Measurements from ENCODE around the gene KRTAP27-1. TPM values are rescaled to one million over a fixed set of nuclear protein-coding genes. Genes with fewer than 3 reads are reported as not detected.

KRTAP27-1 gene
- total RNA-seq = not detected
- long read RNA-seq = 0 reads

GRCh38 chr21:30337276-30337744 is at the start of gene KRTAP27-1:
Gene KRTAP27-1, minus strand, starts transcription at chr21:30337694. Its CDS starts 26 bp downstream, at chr21:30337668.
- no peak within 1 kb of the TSS for H3K4me3 ChIP-seq
- H3K4me1 ChIP-seq = no peaks in the 10 kb centered on the region
- H3K27ac ChIP-seq = no peak within 1 kb of the TSS
- TF ChIP-seq CTCF (IDR thresholded peaks at IDR 0.05) = no peak
- intact Hi-C loops (cut with DNase I) = no loop called here
- H3K27me3 ChIP-seq (ENCODE audit: low read depth) = no peaks in the 10 kb centered on the region
- DNase-seq = no peak
- no peaks in the 10 kb centered on the region for H3K36me3 ChIP-seq
- H3K9me3 ChIP-seq = no peaks in the 10 kb centered on the region
- no peak for ATAC-seq

- Histone ChIP-seq H3K4me1 (no peaks in the 10 kb centered on the region), H3K9me3 (no peaks in the 10 kb centered on the region), H3K4me3 (no peak overlapping the region), H3K27ac (no peak overlapping the region), H3K36me3 (no peaks in the 10 kb centered on the region), H3K27me3 (ENCODE audit: low read depth) (no peaks in the 10 kb centered on the region)
- intact Hi-C loops (cut with DNase I) = no loop called here
- TF ChIP-seq CTCF (IDR thresholded peaks at IDR 0.05) = no peak
- no peak for ATAC-seq
- DNase-seq = no peak
Measured at GRCh38 chr21:30382201-30382600, 44.7 kb upstream of the KRTAP27-1 start.

GRCh38 chr21:30372139-30372770 is 34.8 kb upstream of the KRTAP27-1 start, which contains the start of gene KRTAP13-2:
Gene KRTAP13-2, minus strand, starts transcription at chr21:30372271. Its CDS starts 58 bp downstream, at chr21:30372213.
- TF ChIP-seq CTCF (IDR thresholded peaks at IDR 0.05) = no peak
- intact Hi-C loops (cut with DNase I) = no loop called here
- DNase-seq = no peak

DNA sequence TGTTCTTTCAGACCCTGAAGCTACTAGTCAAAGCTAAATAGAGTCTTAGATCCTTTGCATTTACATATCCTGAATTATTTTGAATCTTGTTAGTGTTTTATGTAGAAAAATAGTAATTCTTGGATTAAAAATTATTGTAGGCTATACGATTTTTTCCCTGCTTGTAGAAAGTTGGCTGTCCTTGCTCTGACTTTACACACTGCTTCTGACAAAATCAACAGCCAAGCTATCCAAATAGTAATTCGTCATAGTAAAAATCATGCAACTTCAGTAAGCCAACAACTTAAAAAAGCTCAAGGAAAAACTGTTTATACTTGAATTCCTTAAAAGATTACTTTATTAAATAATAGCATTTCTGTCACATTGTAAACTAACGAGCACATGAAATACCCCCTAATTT is 18.4 kb upstream of the KRTAP27-1 start:
- ATAC-seq (no peak), DNase-seq (no peak)
- no peak overlapping the region for H3K27ac ChIP-seq
- H3K4me3 ChIP-seq = no peak overlapping the region
- H3K9me3 ChIP-seq = no peaks in the 10 kb centered on the region
- no peaks in the 10 kb centered on the region for H3K27me3 ChIP-seq (ENCODE audit: low read depth)
- H3K36me3 ChIP-seq = no peaks in the 10 kb centered on the region
- TF ChIP-seq CTCF (IDR thresholded peaks at IDR 0.05) = no peak
- intact Hi-C loops (cut with DNase I) = no loop called here
- H3K4me1 ChIP-seq = no peaks in the 10 kb centered on the region

More at GRCh38 chr21:30372139-30372770, 34.8 kb upstream of the KRTAP27-1 start, which contains the start of gene KRTAP13-2:
- no peak for ATAC-seq
- Histone ChIP-seq H3K36me3 (no peaks in the 10 kb centered on the region), H3K9me3 (no peaks in the 10 kb centered on the region), H3K27ac (no peak within 1 kb of the TSS), H3K4me3 (no peak within 1 kb of the TSS), H3K27me3 (ENCODE audit: low read depth) (no peaks in the 10 kb centered on the region), H3K4me1 (no peaks in the 10 kb centered on the region)

DNA sequence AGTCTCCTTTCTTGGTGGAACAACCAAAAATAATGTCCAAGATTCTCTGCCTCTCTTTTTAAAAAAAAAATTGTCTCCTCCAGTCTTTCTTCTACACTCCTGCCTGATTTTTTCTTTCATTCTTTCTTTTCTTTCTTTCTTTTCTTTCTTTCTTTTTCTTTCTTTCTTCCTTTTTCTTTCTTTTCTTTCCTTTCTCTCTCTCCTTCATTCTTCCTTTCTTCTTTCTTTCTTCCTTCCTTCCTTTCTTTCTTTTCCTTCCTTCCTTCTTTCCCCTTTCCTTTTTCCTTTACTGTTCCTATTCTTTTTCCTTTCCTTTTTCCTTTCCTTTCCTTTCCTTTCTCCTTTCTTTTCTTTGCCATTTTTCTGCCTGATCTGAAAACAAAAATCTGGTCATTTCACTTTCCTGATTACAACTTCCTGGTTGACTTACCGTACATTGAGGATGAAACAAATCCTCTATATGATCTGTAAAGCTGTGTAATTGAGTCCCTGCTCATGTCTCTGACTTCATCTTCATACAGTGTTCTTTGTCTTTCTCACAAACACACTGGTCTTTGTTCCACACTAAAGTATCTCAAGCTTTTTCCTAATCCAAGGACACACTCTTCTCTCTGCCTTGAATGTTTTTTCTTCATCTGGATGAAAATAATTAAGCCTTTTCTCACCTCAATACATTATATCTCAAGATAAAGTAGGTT is 17.0 kb upstream of the KRTAP27-1 start:
- ATAC-seq (no peak), DNase-seq (no peak)
- intact Hi-C loops (cut with DNase I) = no loop called here
- Histone ChIP-seq H3K36me3 (no peaks in the 10 kb centered on the region), H3K4me1 (no peaks in the 10 kb centered on the region), H3K27me3 (ENCODE audit: low read depth) (no peaks in the 10 kb centered on the region), H3K4me3 (no peak overlapping the region), H3K9me3 (no peaks in the 10 kb centered on the region), H3K27ac (no peak overlapping the region)
- no peak for TF ChIP-seq CTCF (IDR thresholded peaks at IDR 0.05)

All from lower lobe of right lung (tissue), 2 donors.